BJ (cell line): ENCODE measurements around the gene ADGRG2. TPM values are rescaled to one million over a fixed set of nuclear protein-coding genes. Genes with fewer than 3 reads are reported as not detected.

Experiments
- CTCF ChIA-PET: fragments of 350-600 bp; formaldehyde crosslinking; extraction: SDS; loops from one replicate; lab custom pipeline; 2021; ENCODE audit warnings: antibody characterized with exemption, inconsistent platforms; lab: Yijun Ruan, JAX
- POLR2A ChIA-PET: fragments of 300-600 bp; sonication (Branson Sonifier 250); formaldehyde crosslinking; extraction: SDS; loops from one replicate; lab custom pipeline; 2021; ENCODE audit warnings: antibody characterized with exemption; lab: Charles Lee
- DNase-seq: peaks from one replicate; pipeline ENCODE4 v3.0.0-alpha.2; 2011; ENCODE audit warnings: low read depth
- H3K27me3 ChIP-seq: 2 replicates; pipeline ENCODE4 v1.6.0; 2011; ENCODE audit warnings: low read length; ENCODE audit not compliant: control insufficient read depth, insufficient read depth
- H3K36me3 ChIP-seq: 2 replicates; pipeline ENCODE4 v1.5.1; 2011; ENCODE audit warnings: low read length; ENCODE audit not compliant: control insufficient read depth, insufficient read depth
- H3K4me3 ChIP-seq: 2 replicates; pipeline ENCODE4 v1.5.1; 2011; ENCODE audit warnings: low read depth, mild to moderate bottlenecking, control low read depth, low read length
- polyA plus RNA-seq: library from polyadenylated mRNA; depleted of rRNA; stranded (reverse); fragments of >200 nt; gene quantifications from 2 replicates; pipeline ENCODE4 v1.2.3, GENCODE V29; 2011
- TF ChIP-seq, protein P1 (sequence below): IDR thresholded peaks from 2 replicates; pipeline ENCODE4 v1.5.1; 2011; ENCODE audit warnings: low read depth, mild to moderate bottlenecking, control low read depth, inconsistent platforms, low read length, moderate library complexity; ENCODE audit not compliant: insufficient read depth

The ADGRG2 gene
- polyA plus RNA-seq, 1 experiment: 0.05 TPM

DNA sequence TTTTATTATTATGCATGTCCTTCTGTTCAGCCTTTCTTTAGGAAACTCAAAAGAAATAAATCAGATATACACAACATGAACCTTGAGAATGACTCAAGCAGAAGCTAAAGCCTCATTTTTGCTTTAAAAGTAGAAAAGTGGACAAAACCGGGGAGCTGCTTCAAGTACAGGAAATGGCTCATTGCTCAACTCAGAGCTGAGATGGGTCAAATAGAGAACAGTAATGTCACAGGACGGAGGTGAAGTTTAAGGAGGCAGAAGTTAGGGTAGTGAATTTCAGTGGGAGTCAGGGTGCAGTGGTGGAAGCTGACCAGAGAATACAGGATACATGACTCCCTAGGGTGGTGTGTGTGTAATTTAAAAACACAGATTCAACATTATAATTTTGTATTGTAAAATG is 160.6 kb downstream of the ADGRG2 start:
- no peaks in the 10 kb centered on the region for H3K36me3 ChIP-seq
- no peak for DNase-seq
- no peak overlapping the region for H3K4me3 ChIP-seq
- H3K27me3 ChIP-seq: no peaks in the 10 kb centered on the region
- CTCF ChIA-PET: interaction anchor here (1.8 kb wide), 1 partner anchor 30 kb away, joined by 4 read pairs; no protein-coding TSS in a partner anchor
- TF ChIP-seq, protein P1, sequence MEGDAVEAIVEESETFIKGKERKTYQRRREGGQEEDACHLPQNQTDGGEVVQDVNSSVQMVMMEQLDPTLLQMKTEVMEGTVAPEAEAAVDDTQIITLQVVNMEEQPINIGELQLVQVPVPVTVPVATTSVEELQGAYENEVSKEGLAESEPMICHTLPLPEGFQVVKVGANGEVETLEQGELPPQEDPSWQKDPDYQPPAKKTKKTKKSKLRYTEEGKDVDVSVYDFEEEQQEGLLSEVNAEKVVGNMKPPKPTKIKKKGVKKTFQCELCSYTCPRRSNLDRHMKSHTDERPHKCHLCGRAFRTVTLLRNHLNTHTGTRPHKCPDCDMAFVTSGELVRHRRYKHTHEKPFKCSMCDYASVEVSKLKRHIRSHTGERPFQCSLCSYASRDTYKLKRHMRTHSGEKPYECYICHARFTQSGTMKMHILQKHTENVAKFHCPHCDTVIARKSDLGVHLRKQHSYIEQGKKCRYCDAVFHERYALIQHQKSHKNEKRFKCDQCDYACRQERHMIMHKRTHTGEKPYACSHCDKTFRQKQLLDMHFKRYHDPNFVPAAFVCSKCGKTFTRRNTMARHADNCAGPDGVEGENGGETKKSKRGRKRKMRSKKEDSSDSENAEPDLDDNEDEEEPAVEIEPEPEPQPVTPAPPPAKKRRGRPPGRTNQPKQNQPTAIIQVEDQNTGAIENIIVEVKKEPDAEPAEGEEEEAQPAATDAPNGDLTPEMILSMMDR: no peak
- POLR2A ChIA-PET: interaction anchor here (0.6 kb wide), 1 partner anchor 10 kb away, joined by 4 read pairs; no protein-coding TSS in a partner anchor

DNA sequence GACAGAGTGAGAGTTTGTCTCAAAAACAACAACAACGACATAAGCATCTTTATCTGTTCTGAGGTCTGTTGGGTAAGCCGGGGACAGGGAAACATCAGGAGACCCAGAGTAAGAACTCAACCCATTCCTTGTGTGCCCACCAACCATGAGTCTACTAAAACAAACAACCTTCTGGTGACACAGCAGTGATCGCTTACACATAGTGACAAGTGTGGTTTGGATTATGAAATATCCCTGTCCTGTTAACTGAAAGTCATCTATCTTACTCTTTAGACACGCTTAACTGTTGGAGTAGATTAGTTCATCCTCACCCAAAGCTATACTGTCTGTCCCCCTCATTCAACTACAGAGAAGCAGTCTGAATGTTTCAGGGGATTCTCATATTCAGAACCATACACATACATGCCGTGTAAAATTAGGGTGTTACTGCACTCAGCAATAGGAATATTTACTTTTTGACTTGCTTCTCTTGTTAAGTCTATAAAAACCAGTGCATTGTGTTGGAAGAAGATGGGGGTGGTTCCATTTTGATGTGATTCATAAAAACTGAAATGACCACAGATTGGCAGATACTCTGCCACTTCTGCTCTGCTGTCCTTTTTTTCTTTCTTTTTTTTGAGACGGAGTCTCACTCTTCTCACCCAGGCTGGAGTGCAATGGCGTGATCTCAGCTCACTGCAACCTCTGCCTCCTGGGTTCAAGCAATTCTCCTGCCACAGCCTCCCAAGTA is 165.8 kb downstream of the ADGRG2 start:
- TF ChIP-seq, protein P1: no peak
- POLR2A ChIA-PET: no interaction called here
- CTCF ChIA-PET: no interaction called here

DNA sequence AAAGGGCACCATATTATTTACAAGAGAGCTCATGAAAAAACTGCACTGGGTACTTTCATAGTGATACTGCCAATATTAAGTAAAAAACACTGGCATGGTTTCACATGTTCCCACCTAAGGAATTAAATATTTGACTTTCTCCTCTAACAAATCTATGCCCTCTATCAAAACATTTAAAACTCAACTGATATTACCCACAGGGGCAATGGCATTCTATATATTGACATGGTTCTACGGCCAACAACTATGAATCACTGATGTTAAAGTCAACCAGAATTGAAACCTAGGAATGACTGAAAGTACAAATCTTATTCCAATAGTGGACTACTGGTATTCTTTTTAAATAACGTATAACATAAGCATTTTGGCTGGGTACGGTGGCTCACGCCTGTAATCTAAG is 166.6 kb downstream of the ADGRG2 start:
- TF ChIP-seq, protein P1: no peak
- POLR2A ChIA-PET: no interaction called here
- no peaks in the 10 kb centered on the region for H3K27me3 ChIP-seq

More for the DNA sequence above, 165.8 kb downstream of the ADGRG2 start:
- DNase-seq: no peak
- no peaks in the 10 kb centered on the region for H3K36me3 ChIP-seq
- H3K4me3 ChIP-seq: no peak overlapping the region
- H3K27me3 ChIP-seq: no peaks in the 10 kb centered on the region

DNA sequence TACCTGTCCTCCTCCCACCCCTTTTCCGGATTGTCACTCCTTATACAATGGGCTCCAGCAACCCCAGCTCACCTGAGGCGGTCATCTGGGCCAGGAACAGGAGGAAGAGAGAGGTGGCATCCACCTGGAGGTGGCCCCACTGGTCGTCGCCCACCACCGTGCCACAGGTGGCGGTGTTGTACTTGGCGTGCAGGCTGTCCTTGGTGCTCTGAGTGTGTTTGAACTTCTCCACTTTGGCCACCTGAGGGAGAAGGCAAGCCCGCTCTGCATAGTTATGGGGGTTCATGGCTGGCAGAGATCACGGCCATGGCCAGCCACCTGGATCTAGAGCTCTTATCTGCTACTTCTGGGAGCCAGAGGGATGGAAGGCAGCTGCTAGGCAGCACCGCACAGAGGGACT is 171.2 kb downstream of the ADGRG2 start:
- H3K4me3 ChIP-seq: no peak overlapping the region
- TF ChIP-seq, protein P1: no peak
- DNase-seq: no peak
- CTCF ChIA-PET: no interaction called here
- POLR2A ChIA-PET: interaction anchor here (0.7 kb wide), 1 partner anchor 11 kb away, joined by 4 read pairs; no protein-coding TSS in a partner anchor
- peaks cover 3% of the 10 kb centered on the region for H3K36me3 ChIP-seq
- H3K27me3 ChIP-seq: no peaks in the 10 kb centered on the region

More for the DNA sequence above, 166.6 kb downstream of the ADGRG2 start:
- CTCF ChIA-PET: no interaction called here
- Histone ChIP-seq H3K36me3 (no peaks in the 10 kb centered on the region), H3K4me3 (no peak overlapping the region)
- DNase-seq: no peak

DNA sequence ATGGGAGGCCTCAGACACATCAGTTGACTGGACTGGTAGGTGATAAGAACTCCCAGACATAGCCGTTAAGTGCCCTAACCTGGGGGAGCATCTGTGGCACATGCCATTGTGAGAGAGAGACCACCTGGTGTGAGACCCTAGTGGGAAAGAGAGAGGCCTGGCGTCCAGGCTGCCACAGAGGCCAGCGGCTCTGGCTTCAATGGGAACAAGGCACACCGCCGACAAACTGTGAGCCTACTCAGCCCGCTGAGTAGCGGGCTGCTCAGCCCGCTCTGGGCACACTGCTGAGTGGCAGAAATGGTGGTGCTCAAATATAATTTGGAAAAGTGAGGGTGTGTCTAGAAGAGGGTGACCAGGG is 172.3 kb downstream of the ADGRG2 start:
- POLR2A ChIA-PET: no interaction called here

More for the DNA sequence above, 172.3 kb downstream of the ADGRG2 start:
- TF ChIP-seq, protein P1: no peak
- H3K27me3 ChIP-seq: no peaks in the 10 kb centered on the region
- DNase-seq: no peak
- no peak overlapping the region for H3K4me3 ChIP-seq
- CTCF ChIA-PET: no interaction called here
- H3K36me3 ChIP-seq: peaks cover 3% of the 10 kb centered on the region
